Fibroblast of villous mesenchyme (primary cell): ENCODE measurements around the gene PKIB. TPM values are rescaled to one million over a fixed set of nuclear protein-coding genes. Genes with fewer than 3 reads are reported as not detected.

ENCODE experiments used
- DNase-seq: peaks from one replicate; pipeline ENCODE4 v3.0.0-alpha.2; 2010; ENCODE audit warnings: low read depth
- H3K4me3 ChIP-seq: 2 replicates; pipeline ENCODE4 v1.5.1; 2011; ENCODE audit warnings: low read depth, mild to moderate bottlenecking, low read length
- CTCF ChIP-seq: IDR thresholded peaks from 2 replicates; pipeline ENCODE4 v1.5.1; 2012; ENCODE audit warnings: low read depth, mild to moderate bottlenecking, low read length; ENCODE audit not compliant: insufficient read depth
- total RNA-seq: library from RNA; depleted of rRNA; stranded (reverse); fragments of >200 nt; gene quantifications from 2 replicates; pipeline ENCODE4 v1.2.3, GENCODE V29; 2012

The PKIB gene
- total RNA-seq, 1 donor = 13.8 TPM

- TF ChIP-seq CTCF = no peak
- DNase-seq = no peak
- H3K4me3 ChIP-seq = no peak overlapping the region
Measured at GRCh38 chr6:122683989-122684651, 73.9 kb downstream of the PKIB start.

GRCh38 chr6:122692175-122692598 lies 82.0 kb downstream of the PKIB start:
- TF ChIP-seq CTCF = no peak
- H3K4me3 ChIP-seq = no peak overlapping the region
- peak; percentile 21 for DNase-seq

- no peak overlapping the region for H3K4me3 ChIP-seq
- no peak for DNase-seq
- TF ChIP-seq CTCF = no peak
Measured at GRCh38 chr6:122692807-122693580, 82.8 kb downstream of the PKIB start.

- H3K4me3 ChIP-seq = no peak overlapping the region
- TF ChIP-seq CTCF = no peak
- no peak for DNase-seq
Measured at GRCh38 chr6:122694075-122694474, 83.9 kb downstream of the PKIB start.

GRCh38 chr6:122694602-122695001 lies 84.4 kb downstream of the PKIB start:
- no peak overlapping the region for H3K4me3 ChIP-seq
- no peak for TF ChIP-seq CTCF
- DNase-seq = no peak

GRCh38 chr6:122695188-122695587 lies 85.0 kb downstream of the PKIB start:
- DNase-seq = no peak
- TF ChIP-seq CTCF = no peak

More at GRCh38 chr6:122695188-122695587, 85.0 kb downstream of the PKIB start:
- H3K4me3 ChIP-seq = no peak overlapping the region
